Chondrocyte (in vitro differentiated cells): Measurements from ENCODE around the gene METTL8. TPM values are rescaled to one million over a fixed set of nuclear protein-coding genes. Genes with fewer than 3 reads are reported as not detected.
A peak's percentile ranks its signal among the peaks of the same experiment; 100 is the strongest.

Source experiments
- DNase-seq: peaks from one replicate; pipeline ENCODE4 v3.0.0; 2021; ENCODE audit warnings: mixed read lengths, low spot score
- H3K27ac Mint-ChIP-seq: one replicate; pipeline ENCODE4 v1.8.0; 2021; ENCODE audit warnings: mild to moderate bottlenecking, moderate library complexity, mixed read lengths; ENCODE audit not compliant: unreplicated experiment
- H3K27me3 Mint-ChIP-seq: 2 replicates; pipeline ENCODE4 v1.8.0; 2021; ENCODE audit warnings: low read depth, mixed read lengths
- H3K36me3 Mint-ChIP-seq: 2 replicates; pipeline ENCODE4 v1.8.0; 2021; ENCODE audit warnings: low read depth, mixed read lengths
- H3K4me1 Mint-ChIP-seq: 2 replicates; pipeline ENCODE4 v1.8.0; 2021; ENCODE audit warnings: low read depth, mild to moderate bottlenecking, mixed read lengths
- H3K4me3 Mint-ChIP-seq: one replicate; pipeline ENCODE4 v1.8.0; 2021; ENCODE audit warnings: mild to moderate bottlenecking, moderate library complexity, mixed read lengths; ENCODE audit not compliant: unreplicated experiment
- H3K9me3 Mint-ChIP-seq: 2 replicates; pipeline ENCODE4 v1.8.0; 2021; ENCODE audit warnings: low read depth, mixed read lengths
- CTCF ChIP-seq: fragments of 200-600 bp; sonication (generic); IDR thresholded peaks from 2 replicates; pipeline ENCODE4 v1.5.0; 2021; ENCODE audit warnings: antibody characterized with exemption, mild to moderate bottlenecking, moderate library complexity
- total RNA-seq: library from RNA; stranded (reverse); gene quantifications from 3 replicates; pipeline ENCODE4 v1.2.1, GENCODE V29; 2021

METTL8 gene
- total RNA-seq, 1 donor from 2014 or later = 24.0 TPM

DNA sequence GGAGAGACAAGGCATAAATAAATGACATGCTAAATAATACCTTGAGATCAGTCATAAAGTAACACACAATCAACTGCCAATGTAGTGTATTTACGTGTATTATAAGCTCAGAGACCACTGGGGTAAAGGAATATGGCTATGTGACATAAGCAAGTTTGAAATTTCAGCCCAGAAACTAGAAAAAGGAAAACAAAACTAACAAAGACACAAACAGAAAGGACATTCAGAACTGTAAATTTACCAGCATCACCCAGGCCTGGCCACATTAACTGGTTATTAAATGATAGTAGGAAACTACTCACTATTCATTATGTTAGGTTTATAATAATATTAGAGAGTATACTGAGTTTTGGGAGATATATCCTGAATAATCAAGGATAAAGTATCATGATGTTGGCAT is 98.8 kb downstream of the METTL8 start:
- no peak for TF ChIP-seq CTCF
- Mint-ChIP-seq H3K9me3 (no peaks in the 10 kb centered on the region), H3K36me3 (peaks cover 5% of the 10 kb centered on the region), H3K27me3 (no peaks in the 10 kb centered on the region), H3K4me1 (peaks cover 15% of the 10 kb centered on the region), H3K4me3 (no peak overlapping the region), H3K27ac (no peak overlapping the region)
- DNase-seq = no peak

- H3K9me3 Mint-ChIP-seq = no peaks in the 10 kb centered on the region
- no peak for DNase-seq
- H3K4me3 Mint-ChIP-seq = no peak overlapping the region
- peaks cover 13% of the 10 kb centered on the region for H3K4me1 Mint-ChIP-seq
- peaks cover 5% of the 10 kb centered on the region for H3K36me3 Mint-ChIP-seq
- no peak overlapping the region for H3K27ac Mint-ChIP-seq
- no peaks in the 10 kb centered on the region for H3K27me3 Mint-ChIP-seq
- TF ChIP-seq CTCF = no peak
Measured at GRCh38 chr2:171334171-171334570, 99.6 kb downstream of the METTL8 start.

- no peak overlapping the region for H3K4me3 Mint-ChIP-seq
- no peaks in the 10 kb centered on the region for H3K9me3 Mint-ChIP-seq
- H3K4me1 Mint-ChIP-seq = peaks cover 27% of the 10 kb centered on the region
- no peak for DNase-seq
- no peaks in the 10 kb centered on the region for H3K27me3 Mint-ChIP-seq
- H3K27ac Mint-ChIP-seq = no peak overlapping the region
- TF ChIP-seq CTCF = no peak
- peaks cover 3% of the 10 kb centered on the region for H3K36me3 Mint-ChIP-seq
Measured at GRCh38 chr2:171330155-171330956, 103.4 kb downstream of the METTL8 start.

DNA sequence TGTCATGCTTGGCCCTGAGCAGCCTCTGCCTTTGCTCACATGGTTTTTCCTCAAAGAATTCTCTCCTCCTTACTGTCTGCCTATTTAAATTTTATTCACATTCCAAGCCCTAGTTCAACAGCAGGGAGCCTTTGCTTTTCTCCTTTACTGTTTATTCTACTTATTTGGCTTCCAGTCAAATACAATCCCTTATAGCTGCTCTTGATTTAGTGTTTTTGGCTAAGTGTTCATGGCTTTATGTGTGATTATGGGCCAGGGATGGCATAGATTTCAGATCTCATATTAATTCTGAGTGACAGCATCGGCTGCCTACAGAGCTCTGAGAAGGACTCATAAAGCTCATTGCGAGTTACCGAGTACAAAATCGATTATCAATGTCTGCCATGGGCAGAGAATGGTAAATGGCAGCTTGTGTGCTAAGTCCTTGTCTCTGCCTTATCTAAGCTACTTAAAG is 106.7 kb downstream of the METTL8 start:
- DNase-seq = no peak

More for the DNA sequence above, 106.7 kb downstream of the METTL8 start:
- Mint-ChIP-seq H3K36me3 (peaks cover 7% of the 10 kb centered on the region), H3K4me1 (peaks cover 27% of the 10 kb centered on the region), H3K27ac (peak overlapping the region; percentile 75), H3K27me3 (no peaks in the 10 kb centered on the region), H3K9me3 (no peaks in the 10 kb centered on the region), H3K4me3 (peak overlapping the region; percentile 25)
- TF ChIP-seq CTCF = no peak
